ENCODE results near the gene GFPT1.

The GFPT1 gene

GRCh38 chr2:69309351-69310110, 77.5 kb downstream of the GFPT1 start:
- H3K36me3 ChIP-seq (ENCODE audit: control insufficient read depth in 2 of 2, insufficient read depth in 1 of 2, low read length in 2 of 2), result no peaks in the 10 kb centered on the region
- no peaks in the 10 kb centered on the region for H3K9me3 ChIP-seq (ENCODE audit: control insufficient read depth, insufficient read depth, low read depth, low read length)
- peaks cover 2% of the 10 kb centered on the region; the same call in 1 of the 2 replicates for H3K4me1 ChIP-seq (ENCODE audit: control insufficient read depth, insufficient read depth, low read length)
- no peak overlapping the region for H3K27ac ChIP-seq (ENCODE audit: extremely low read depth, low read depth, low read length)
- H3K4me3 ChIP-seq (ENCODE audit: low read depth, low read length), result no peak overlapping the region
- POLR2A ChIA-PET, result no interaction called here
- no peak for TF ChIP-seq ZBTB11 (tag by site-specific recombination; conservative IDR thresholded peaks at IDR 0.05; ENCODE audit: low read depth)
- TF ChIP-seq ZNF660 (tag by site-specific recombination; IDR thresholded peaks at IDR 0.05), result no peak
- TF ChIP-seq ZBTB26 (tag by site-specific recombination; optimal IDR thresholded peaks at IDR 0.05), result no peak
- no peak for TF ChIP-seq ZNF707 (tag by site-specific recombination; IDR thresholded peaks at IDR 0.05)
- no peak for TF ChIP-seq ZNF292 (tag by site-specific recombination; IDR thresholded peaks at IDR 0.05; ENCODE audit: borderline replicate concordance, low read depth)
- TF ChIP-seq PRDM6 (tag by site-specific recombination; IDR thresholded peaks at IDR 0.05), result no peak
- TF ChIP-seq PRDM4 (tag by site-specific recombination; IDR thresholded peaks at IDR 0.05), result 0 out of 2 replicates have a peak, but pooled peaks have one; percentile 35
- CTCF ChIA-PET, result interaction anchor here (0.6 to 4.3 kb wide), 4 partner anchors 14 to 366 kb away, joined by 4 to 29 read pairs (median 20); partner anchors contain the start of gene ANTXR1

- Histone ChIP-seq H3K4me1 (ENCODE audit: control insufficient read depth, insufficient read depth, low read length) (peaks cover 2% of the 10 kb centered on the region; the same call in 1 of the 2 replicates), H3K9me3 (ENCODE audit: control insufficient read depth, insufficient read depth, low read depth, low read length) (no peaks in the 10 kb centered on the region), H3K36me3 (ENCODE audit: control insufficient read depth in 2 of 2, insufficient read depth in 1 of 2, low read length in 2 of 2) (no peaks in the 10 kb centered on the region), H3K27ac (ENCODE audit: extremely low read depth, low read depth, low read length) (no peak overlapping the region), H3K4me3 (ENCODE audit: low read depth, low read length) (no peak overlapping the region)
- CTCF ChIA-PET, result interaction anchor here (0.6 to 4.3 kb wide), 15 partner anchors 119 to 454 kb away, joined by 3 to 29 read pairs (median 5); partner anchors contain the start of gene ANTXR1
- POLR2A ChIA-PET, result interaction anchor here (1.1 kb wide), 1 partner anchor 297 kb away, joined by 3 read pairs; no protein-coding TSS in a partner anchor
- TF ChIP-seq YY2 (tag by site-specific recombination; IDR thresholded peaks at IDR 0.05) (no peak), ZSCAN16 (tag by site-specific recombination; IDR thresholded peaks at IDR 0.05) (no peak), ZNF629 (tag by site-specific recombination; IDR thresholded peaks at IDR 0.05) (no peak), ZNF354C (tag by site-specific recombination; IDR thresholded peaks at IDR 0.05; ENCODE audit: borderline replicate concordance, low read depth) (no peak), SP7 (tag by site-specific recombination; IDR thresholded peaks at IDR 0.05) (no peak), GLIS1 (tag by site-specific recombination; IDR thresholded peaks at IDR 0.05) (no peak), ZNF777 (tag by site-specific recombination; IDR thresholded peaks at IDR 0.05; ENCODE audit: borderline replicate concordance) (no peak), ZNF707 (tag by site-specific recombination; IDR thresholded peaks at IDR 0.05) (no peak), ZBTB49 (tag by site-specific recombination; IDR thresholded peaks at IDR 0.05; ENCODE audit: low read depth) (no peak), ZNF10 (tag by site-specific recombination; IDR thresholded peaks at IDR 0.05) (no peak), ZNF174 (tag by site-specific recombination; IDR thresholded peaks at IDR 0.05) (no peak), ZSCAN18 (tag by site-specific recombination; IDR thresholded peaks at IDR 0.05) (no peak)
These were observed 78.7 kb downstream of the GFPT1 start for GRCh38 chr2:69308338-69308737.

Data from HEK293 (cell line).